ENCODE results near the gene CD70. TPM values are rescaled to one million over a fixed set of nuclear protein-coding genes. Genes with fewer than 3 reads are reported as not detected.

The CD70 gene, protein sequence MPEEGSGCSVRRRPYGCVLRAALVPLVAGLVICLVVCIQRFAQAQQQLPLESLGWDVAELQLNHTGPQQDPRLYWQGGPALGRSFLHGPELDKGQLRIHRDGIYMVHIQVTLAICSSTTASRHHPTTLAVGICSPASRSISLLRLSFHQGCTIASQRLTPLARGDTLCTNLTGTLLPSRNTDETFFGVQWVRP
- not detected in 2 replicates for total RNA-seq

DNA sequence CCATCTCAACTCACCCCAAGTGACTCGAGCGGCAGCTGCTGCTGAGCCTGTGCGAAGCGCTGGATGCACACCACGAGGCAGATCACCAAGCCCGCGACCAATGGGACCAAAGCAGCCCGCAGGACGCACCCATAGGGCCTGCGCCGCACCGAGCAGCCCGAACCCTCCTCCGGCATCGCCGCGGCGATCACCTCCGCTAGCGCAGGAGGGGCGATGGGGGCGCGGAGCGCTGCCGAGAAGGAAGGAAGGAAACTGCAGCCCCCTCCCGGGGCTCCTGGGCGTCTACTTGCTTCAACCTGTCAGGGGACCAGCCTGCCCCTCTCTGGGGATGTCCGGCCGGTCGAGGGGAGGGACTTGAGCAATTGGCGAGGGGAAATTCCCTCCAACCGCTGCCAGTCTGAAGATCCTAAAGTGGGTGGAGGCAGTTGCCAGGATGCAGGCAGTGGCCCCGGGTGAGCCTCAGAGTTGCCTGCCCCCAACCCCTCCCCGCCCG lies at the start of gene CD70:
CD70 (minus strand) TSS at position 324 of the 493 bp plus-strand sequence; CDS start at position 176, 148 bp downstream.

Other genes starting within 250 kb of the CD70 start
- 63.8 and 73.7 TPM in 2 replicates for gene CLPP, start 229.6 kb downstream of the CD70 start, total RNA-seq
- gene ALKBH7, start 218.4 kb downstream of the CD70 start, total RNA-seq, result 40.3 and 74.1 TPM in 2 replicates
- gene PSPN, start 215.2 kb downstream of the CD70 start, total RNA-seq, result 0.61 and 1.3 TPM in 2 replicates
- gene GTF2F1, start 198.0 kb downstream of the CD70 start, total RNA-seq, result 48.6 and 50.3 TPM in 2 replicates
- 83.5 and 96.2 TPM in 2 replicates for gene KHSRP, start 166.3 kb downstream of the CD70 start, total RNA-seq
- not detected in 2 replicates for gene SLC25A41, start 157.4 kb downstream of the CD70 start, total RNA-seq
- 19.2 and 32.8 TPM in 2 replicates for gene SLC25A23, start 131.4 kb downstream of the CD70 start, total RNA-seq
- gene CRB3, start 126.9 kb downstream of the CD70 start, total RNA-seq, result not detected in 2 replicates
- not detected in 2 replicates for gene DENND1C, start 109.4 kb downstream of the CD70 start, total RNA-seq
- gene TUBB4A, start 88.8 kb downstream of the CD70 start, total RNA-seq, result not detected in 2 replicates
- 0.30 and 0.65 TPM in 2 replicates for gene TNFSF9, start 60.1 kb downstream of the CD70 start, total RNA-seq
- not detected in 2 replicates for gene TNFSF14, start 79.0 kb upstream of the CD70 start, total RNA-seq
- gene C3, start 129.5 kb upstream of the CD70 start, total RNA-seq, result 0.15 and 0.32 TPM in 2 replicates
- gene GPR108, start 146.4 kb upstream of the CD70 start, total RNA-seq, result 35.7 and 40.6 TPM in 2 replicates
- 43.9 and 48.0 TPM in 2 replicates for gene TRIP10, start 148.5 kb upstream of the CD70 start, total RNA-seq
- gene SH2D3A, start 176.3 kb upstream of the CD70 start, total RNA-seq, result 0.61 TPM in 1 of 2 replicates, not detected in the other
- not detected in 2 replicates for gene VAV1, start 181.6 kb upstream of the CD70 start, total RNA-seq

Data from epithelial cell of umbilical artery (primary cell).